PFSK-1 (cell line): ENCODE results near the gene TRPM2.

Experiments
- FOXP2 ChIP-seq: optimal IDR thresholded peaks from 2 replicates; pipeline ENCODE3; 2011; ENCODE audit warnings: borderline replicate concordance, control low read depth, inconsistent platforms; ENCODE audit not compliant: insufficient read depth; ENCODE audit errors: extremely low read length, extremely low read depth
- POLR2AphosphoS5 ChIP-seq: IDR thresholded peaks from 2 replicates; pipeline ENCODE4 v1.6.1; 2012; ENCODE audit warnings: low read depth, mild to moderate bottlenecking, control low read depth, low read length, moderate library complexity
- SIN3A ChIP-seq: IDR thresholded peaks from 2 replicates; pipeline ENCODE4 v1.6.1; 2012; ENCODE audit warnings: mild to moderate bottlenecking, low read length, moderate library complexity, borderline replicate concordance; ENCODE audit not compliant: insufficient read depth
- TAF1 ChIP-seq: IDR thresholded peaks from 2 replicates; pipeline ENCODE4 v1.6.1; 2012; ENCODE audit warnings: low read length, control low read depth, borderline replicate concordance; ENCODE audit not compliant: insufficient read depth
- TF ChIP-seq, protein P1 (sequence below), 2 experiments: IDR thresholded peaks; 2 replicates each; pipeline versions ENCODE4 v1.6.1 to v1.8.0; 2011 to 2012; ENCODE audit warnings: low read depth in 2 of 2, low read length in 2 of 2, control low read depth in 1 of 2, inconsistent platforms in 1 of 2, mild to moderate bottlenecking in 1 of 2, moderate library complexity in 1 of 2; ENCODE audit not compliant: insufficient read depth in 1 of 2

TRPM2 gene

DNA sequence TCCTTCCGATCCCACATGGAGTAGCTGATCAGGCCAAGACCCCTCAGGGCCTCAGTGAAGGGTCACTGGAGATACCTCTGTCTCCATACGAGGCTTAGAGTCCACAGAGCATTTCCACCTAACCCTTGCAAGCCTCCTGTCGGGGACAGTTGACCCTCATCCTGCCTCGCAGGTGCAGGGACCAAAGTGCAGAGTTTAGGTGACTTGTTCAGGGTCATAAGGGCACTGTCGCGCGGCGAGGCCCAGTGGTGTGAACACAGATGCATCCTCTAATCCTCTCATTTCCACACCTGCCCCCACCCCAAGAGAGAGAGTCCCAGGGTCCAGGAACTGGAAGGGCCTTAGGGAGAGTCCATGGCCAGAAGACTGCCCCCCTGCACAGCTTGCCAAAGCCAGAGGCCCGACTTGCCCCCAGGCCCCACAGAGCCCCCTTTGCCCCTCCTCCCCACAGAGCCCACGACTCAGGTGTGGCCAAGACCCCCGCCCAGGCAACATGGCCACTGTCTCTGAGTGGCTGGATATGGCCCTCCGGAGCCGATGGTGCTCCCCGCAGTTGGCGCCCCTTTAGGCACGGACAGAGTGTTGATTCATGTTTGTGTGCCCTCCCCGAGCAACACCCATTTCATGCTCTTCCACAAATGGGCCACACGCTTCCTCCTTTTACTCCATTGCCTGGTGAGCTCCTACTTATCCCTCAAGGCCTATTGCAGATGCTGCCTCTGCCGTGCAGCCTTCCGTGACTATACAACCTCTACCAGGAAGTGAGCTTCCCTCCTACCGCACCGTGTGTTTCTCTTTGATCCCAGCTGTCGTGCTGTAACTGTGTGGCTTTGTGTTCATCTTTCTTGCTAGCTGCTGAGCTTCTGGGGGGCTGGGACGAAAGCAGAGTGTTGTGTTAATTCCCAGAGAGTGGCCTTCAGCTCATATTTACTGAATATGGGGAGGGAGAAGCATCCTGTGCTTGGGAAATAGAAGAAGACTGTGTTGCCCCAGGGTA, 1.7 kb downstream of the TRPM2 start:
- TF ChIP-seq TAF1: no peak
- TF ChIP-seq, protein P1, sequence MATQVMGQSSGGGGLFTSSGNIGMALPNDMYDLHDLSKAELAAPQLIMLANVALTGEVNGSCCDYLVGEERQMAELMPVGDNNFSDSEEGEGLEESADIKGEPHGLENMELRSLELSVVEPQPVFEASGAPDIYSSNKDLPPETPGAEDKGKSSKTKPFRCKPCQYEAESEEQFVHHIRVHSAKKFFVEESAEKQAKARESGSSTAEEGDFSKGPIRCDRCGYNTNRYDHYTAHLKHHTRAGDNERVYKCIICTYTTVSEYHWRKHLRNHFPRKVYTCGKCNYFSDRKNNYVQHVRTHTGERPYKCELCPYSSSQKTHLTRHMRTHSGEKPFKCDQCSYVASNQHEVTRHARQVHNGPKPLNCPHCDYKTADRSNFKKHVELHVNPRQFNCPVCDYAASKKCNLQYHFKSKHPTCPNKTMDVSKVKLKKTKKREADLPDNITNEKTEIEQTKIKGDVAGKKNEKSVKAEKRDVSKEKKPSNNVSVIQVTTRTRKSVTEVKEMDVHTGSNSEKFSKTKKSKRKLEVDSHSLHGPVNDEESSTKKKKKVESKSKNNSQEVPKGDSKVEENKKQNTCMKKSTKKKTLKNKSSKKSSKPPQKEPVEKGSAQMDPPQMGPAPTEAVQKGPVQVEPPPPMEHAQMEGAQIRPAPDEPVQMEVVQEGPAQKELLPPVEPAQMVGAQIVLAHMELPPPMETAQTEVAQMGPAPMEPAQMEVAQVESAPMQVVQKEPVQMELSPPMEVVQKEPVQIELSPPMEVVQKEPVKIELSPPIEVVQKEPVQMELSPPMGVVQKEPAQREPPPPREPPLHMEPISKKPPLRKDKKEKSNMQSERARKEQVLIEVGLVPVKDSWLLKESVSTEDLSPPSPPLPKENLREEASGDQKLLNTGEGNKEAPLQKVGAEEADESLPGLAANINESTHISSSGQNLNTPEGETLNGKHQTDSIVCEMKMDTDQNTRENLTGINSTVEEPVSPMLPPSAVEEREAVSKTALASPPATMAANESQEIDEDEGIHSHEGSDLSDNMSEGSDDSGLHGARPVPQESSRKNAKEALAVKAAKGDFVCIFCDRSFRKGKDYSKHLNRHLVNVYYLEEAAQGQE (IDR thresholded peaks at IDR 0.05; ENCODE audit: insufficient read depth in 1 of 2, low read depth in 2 of 2, low read length in 2 of 2): no peak
- no peak for TF ChIP-seq FOXP2
- TF ChIP-seq SIN3A: no peak

DNA sequence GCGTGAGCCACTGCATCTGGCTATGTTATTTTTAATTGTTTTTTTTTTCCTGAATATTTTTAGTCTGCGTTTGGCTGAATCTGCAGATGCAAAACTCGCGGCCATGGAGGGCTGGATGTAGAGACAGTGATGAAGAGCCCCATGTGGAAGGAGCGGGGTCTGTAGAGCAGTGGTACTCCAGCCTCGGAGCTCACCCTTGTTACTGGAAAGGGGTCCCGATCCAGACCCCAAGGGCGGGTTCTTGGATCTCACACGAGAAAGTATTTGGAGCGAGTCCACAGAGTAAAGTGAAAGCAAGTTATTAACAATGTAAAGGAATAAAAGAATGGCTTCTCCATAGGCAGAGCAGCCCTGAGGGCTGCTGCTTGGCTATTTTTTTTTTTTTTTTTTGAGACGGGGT, 2.7 kb downstream of the TRPM2 start:
- TF ChIP-seq POLR2AphosphoS5 (no peak), TAF1 (no peak), FOXP2 (no peak), SIN3A (no peak)
- TF ChIP-seq, protein P1 (IDR thresholded peaks at IDR 0.05; ENCODE audit: insufficient read depth in 1 of 2, low read depth in 2 of 2, low read length in 2 of 2): no peak

DNA sequence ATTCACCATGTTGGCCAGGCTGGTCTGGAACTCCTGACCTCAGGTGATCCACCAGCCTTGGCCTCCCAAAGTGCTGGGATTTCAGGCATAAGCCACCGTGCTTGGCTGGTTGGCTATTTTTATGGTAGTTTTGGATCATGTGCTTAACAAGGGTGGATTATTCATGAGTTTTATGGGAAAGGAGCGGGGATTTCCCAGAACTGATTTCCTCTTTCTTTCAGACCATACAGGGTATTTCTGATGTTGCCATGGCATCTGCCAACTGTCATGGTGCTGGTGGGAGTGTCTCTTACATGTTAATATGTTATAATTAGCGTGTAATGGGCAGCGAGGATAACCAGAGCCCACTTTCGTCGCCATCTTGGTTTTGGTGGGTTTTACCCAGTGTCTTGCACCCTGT, 3.2 kb downstream of the TRPM2 start:
- TF ChIP-seq POLR2AphosphoS5 (no peak), SIN3A (no peak), FOXP2 (no peak), TAF1 (no peak)
- TF ChIP-seq, protein P1 (IDR thresholded peaks at IDR 0.05; ENCODE audit: insufficient read depth in 1 of 2, low read depth in 2 of 2, low read length in 2 of 2): no peak

DNA sequence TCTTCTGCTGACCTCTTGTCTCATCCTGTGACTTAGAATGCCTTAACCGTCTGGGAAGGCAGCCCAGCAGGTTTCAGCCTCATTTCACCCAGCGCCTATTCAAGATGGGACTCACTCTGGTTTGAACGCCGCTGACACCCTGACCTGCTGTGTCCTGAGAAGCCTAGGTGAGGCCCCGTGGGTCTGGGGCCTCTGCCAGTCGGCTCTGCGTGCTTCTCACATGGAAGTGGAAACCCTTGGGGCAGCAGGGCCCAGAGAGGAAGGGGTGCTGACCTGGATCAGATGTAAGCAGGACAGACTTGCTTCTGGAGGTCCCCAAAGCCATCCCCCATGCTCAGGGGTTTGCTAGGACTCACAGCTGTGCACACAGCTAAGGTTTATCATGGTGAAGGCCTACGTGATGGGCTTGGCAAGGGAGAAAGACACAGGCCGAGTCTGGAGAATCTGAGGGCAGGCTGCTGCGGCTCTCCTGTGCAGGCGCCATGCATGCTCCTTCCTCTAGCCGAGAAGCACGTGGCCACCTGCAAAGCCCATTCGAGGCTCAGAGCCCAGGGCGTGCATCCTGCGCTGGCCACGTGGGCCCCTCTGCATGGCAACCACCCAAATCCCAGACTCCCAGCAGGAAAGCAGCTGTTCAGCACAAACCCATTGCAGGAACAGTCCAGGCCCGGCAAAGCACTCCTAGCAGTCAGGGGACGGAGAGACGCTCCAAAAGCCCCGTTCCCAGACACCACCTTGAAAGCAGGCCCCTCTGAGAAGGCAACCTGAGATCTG, 3.8 kb downstream of the TRPM2 start:
- TF ChIP-seq SIN3A: no peak
- TF ChIP-seq, protein P1 (IDR thresholded peaks at IDR 0.05; ENCODE audit: insufficient read depth in 1 of 2, low read depth in 2 of 2, low read length in 2 of 2): no peak
- TF ChIP-seq TAF1: no peak
- no peak for TF ChIP-seq FOXP2
- TF ChIP-seq POLR2AphosphoS5: no peak
